Cardiac septum (tissue), 1 donor: ENCODE measurements around the gene ABCB4. TPM values are rescaled to one million over a fixed set of nuclear protein-coding genes. Genes with fewer than 3 reads are reported as not detected.

Experiments
- DNase-seq: peaks from one replicate; pipeline ENCODE4 v3.0.0-alpha.2; 2020; ENCODE audit warnings: low spot score
- intact Hi-C: fragments of 100-400 bp; cut with DNase I; formaldehyde crosslinking; loops from one replicate; pipeline ENCODE4 v1.14.0; 2022
- total RNA-seq: library from RNA; stranded (reverse); fragmentation: NEBNext Ultra II Directional; extraction: Animal tissue kit (Norgen Biotek cat#: 25700); gene quantifications from one replicate; pipeline ENCODE4 v1.2.1, GENCODE V29; 2021
- donor health status: DM: no; HTN: no; CAD: no.

The ABCB4 gene
- total RNA-seq, 1 donor from 2014 or later = 9.8 TPM

- intact Hi-C loops = no loop called here
- DNase-seq = no peak
Measured at GRCh38 chr7:87369216-87369615, 106.3 kb downstream of the ABCB4 start.

GRCh38 chr7:87364246-87364645, 111.2 kb downstream of the ABCB4 start:
- intact Hi-C loops = no loop called here
- DNase-seq = no peak

GRCh38 chr7:87363342-87363741, 112.1 kb downstream of the ABCB4 start:
- intact Hi-C loops = no loop called here
- no peak for DNase-seq

GRCh38 chr7:87361320-87361719, 114.2 kb downstream of the ABCB4 start:
- intact Hi-C loops = no loop called here

GRCh38 chr7:87359366-87359765, 116.1 kb downstream of the ABCB4 start:
- intact Hi-C loops = no loop called here
- no peak for DNase-seq

More at GRCh38 chr7:87361320-87361719, 114.2 kb downstream of the ABCB4 start:
- DNase-seq = no peak

- DNase-seq = no peak
- intact Hi-C loops = no loop called here
Measured at GRCh38 chr7:87356448-87356847, 119.0 kb downstream of the ABCB4 start.

GRCh38 chr7:87354749-87355148, 120.7 kb downstream of the ABCB4 start:
- DNase-seq = no peak
- intact Hi-C loops = no loop called here

Other genes with a start within 250 kb of the ABCB4 start
- 7.5 TPM for gene CROT, start 130.0 kb downstream of the ABCB4 start, total RNA-seq
- 5.0 TPM for gene ABCB1, start 125.2 kb upstream of the ABCB4 start, total RNA-seq
- gene RUNDC3B, start 152.7 kb upstream of the ABCB4 start, total RNA-seq = 1.5 TPM